Activated CD4-positive, alpha-beta memory T cell treated with anti-CD3 and anti-CD28 coated beads for 36 hours (primary cell): ENCODE data around the gene SPTBN1. TPM values are rescaled to one million over a fixed set of nuclear protein-coding genes. Genes with fewer than 3 reads are reported as not detected.

Experiments
- CTCF ChIA-PET: fragments of 350-600 bp; sonication (Branson Sonifier 250); formaldehyde crosslinking; loops from one replicate; lab custom pipeline; 2021; ENCODE audit warnings: antibody characterized with exemption, inconsistent platforms; lab: Charles Lee
- POLR2A ChIA-PET: fragments of 350-600 bp; sonication (Branson Sonifier 250); formaldehyde crosslinking; loops from one replicate; lab custom pipeline; 2021; ENCODE audit warnings: antibody characterized with exemption; lab: Charles Lee
- DNase-seq: peaks from one replicate; pipeline ENCODE4 v3.0.0-alpha.2; 2020
- H3K27ac Mint-ChIP-seq: one replicate; pipeline ENCODE4 v1.8.0; 2021; ENCODE audit warnings: mixed read lengths
- H3K27me3 Mint-ChIP-seq: one replicate; pipeline ENCODE4 v1.8.0; 2021; ENCODE audit warnings: mixed read lengths
- H3K36me3 Mint-ChIP-seq: one replicate; pipeline ENCODE4 v1.8.0; 2021; ENCODE audit warnings: mixed read lengths
- H3K4me1 Mint-ChIP-seq: one replicate; pipeline ENCODE4 v1.8.0; 2021; ENCODE audit warnings: low read depth, mixed read lengths
- H3K4me3 Mint-ChIP-seq: one replicate; pipeline ENCODE4 v1.8.0; 2021; ENCODE audit warnings: mild to moderate bottlenecking, mixed read lengths
- H3K9me3 Mint-ChIP-seq: one replicate; pipeline ENCODE4 v1.8.0; 2021; ENCODE audit warnings: mixed read lengths
- intact Hi-C: fragments of 100-400 bp; cut with micrococcal nuclease; formaldehyde crosslinking; loops from one replicate; pipeline ENCODE4 v1.15.1; 2023
- total RNA-seq, 2 experiments: library from RNA; stranded (reverse); gene quantifications; one replicate each; pipeline ENCODE4 v1.2.3, GENCODE V29; 2021

Gene SPTBN1
- total RNA-seq, 2 experiments from 2014 or later = 67.5 to 68.1 TPM

DNA sequence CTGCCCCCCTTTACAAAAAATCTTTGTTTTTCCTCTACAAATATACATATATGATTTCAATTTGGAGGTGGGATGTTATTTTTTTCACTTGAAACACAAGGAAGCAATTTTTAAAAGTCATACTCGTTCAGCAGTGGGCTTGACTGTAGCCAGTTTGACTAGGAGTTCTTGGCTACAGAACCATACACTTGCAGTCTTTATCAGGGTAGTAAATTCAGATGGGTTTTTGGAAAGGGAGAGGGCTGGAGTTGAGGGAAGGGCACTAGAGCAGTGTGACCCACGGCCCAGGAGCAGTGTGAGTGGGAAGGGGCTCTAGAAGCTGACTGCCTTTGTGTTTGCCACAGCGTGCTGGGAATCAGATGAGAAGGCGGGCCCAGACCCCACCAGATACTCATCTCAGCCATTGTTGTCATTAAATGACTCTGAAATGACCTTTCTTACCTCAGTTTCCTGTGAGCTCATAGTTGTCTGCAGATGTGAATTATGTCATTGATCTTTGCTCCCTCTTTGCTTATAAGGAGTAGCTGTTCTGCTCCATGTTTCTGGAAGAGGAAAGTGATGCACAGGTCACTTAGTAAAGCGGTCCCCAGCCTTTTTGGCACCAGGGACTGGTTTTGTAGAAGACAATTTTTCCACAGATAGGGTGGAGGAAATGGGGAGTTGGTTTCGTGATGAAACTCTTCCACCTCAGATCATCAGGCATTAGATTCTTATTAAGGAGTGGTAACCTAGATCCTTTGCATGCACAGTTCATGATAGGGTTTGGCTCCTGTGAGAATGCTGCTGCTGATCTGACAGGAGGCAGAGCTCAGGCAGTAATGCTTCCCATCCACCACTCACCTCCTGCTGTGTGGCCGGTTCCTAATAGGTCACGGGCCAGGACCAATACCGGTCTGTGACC is 116.8 kb downstream of the SPTBN1 start:
- POLR2A ChIA-PET = interaction anchor here (0.6 to 9.1 kb wide), 7 partner anchors 9 to 150 kb away, joined by 3 to 113 read pairs (median 4); no protein-coding TSS in a partner anchor
- peak; percentile 82 for DNase-seq

DNA sequence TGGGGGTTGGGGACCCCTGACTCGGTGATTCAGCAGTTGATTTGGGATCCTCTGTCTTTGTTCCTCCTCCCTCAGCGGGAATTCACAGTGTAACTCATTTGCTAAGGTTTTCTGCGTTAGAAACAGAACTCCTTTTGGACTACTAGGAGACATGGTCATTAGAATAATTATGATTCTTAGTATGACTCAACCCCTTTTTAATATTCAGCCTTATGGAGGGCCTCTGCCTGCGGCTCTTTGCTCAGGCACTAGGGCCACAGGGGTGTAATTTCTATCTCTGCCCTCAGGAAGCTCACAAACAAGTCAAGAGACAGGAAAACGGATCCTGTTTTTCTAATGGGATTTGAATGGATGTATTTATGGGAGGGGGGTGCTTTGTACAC is 117.4 kb downstream of the SPTBN1 start:
- no peak overlapping the region for H3K4me3 Mint-ChIP-seq
- peaks cover 95% of the 10 kb centered on the region for H3K4me1 Mint-ChIP-seq

More for the DNA sequence above, 116.8 kb downstream of the SPTBN1 start:
- Mint-ChIP-seq H3K36me3 (peaks cover 8% of the 10 kb centered on the region), H3K9me3 (no peaks in the 10 kb centered on the region), H3K4me1 (peaks cover 93% of the 10 kb centered on the region), H3K4me3 (peak overlapping the region; percentile 40), H3K27ac (peak overlapping the region; percentile 96), H3K27me3 (no peaks in the 10 kb centered on the region)
- intact Hi-C loops = loop anchor here (5.0 to 10.0 kb wide), 8 partner anchors 51 to 1044 kb away; partner anchors contain the start of genes ASB3, CLHC1, ERLEC1 and PPP4R3B
- CTCF ChIA-PET = interaction anchor here (0.6 to 6.2 kb wide), 4 partner anchors 14 to 478 kb away, joined by 3 to 37 read pairs (median 5); partner anchors contain the start of gene RTN4

GRCh38 chr2:54574107-54574859 is 118.2 kb downstream of the SPTBN1 start:
- ChIA-PET POLR2A (interaction anchor here (0.7 to 9.1 kb wide), 4 partner anchors 15 to 24 kb away, joined by 3 to 113 read pairs (median 4); no protein-coding TSS in a partner anchor), CTCF (interaction anchor here (1.0 to 3.8 kb wide), 2 partner anchors 15 to 29 kb away, joined by 3 to 21 read pairs; no protein-coding TSS in a partner anchor)
- H3K9me3 Mint-ChIP-seq = no peaks in the 10 kb centered on the region
- H3K36me3 Mint-ChIP-seq = peaks cover 8% of the 10 kb centered on the region
- intact Hi-C loops = loop anchor here (1.0 to 10.0 kb wide), 13 partner anchors 15 to 1043 kb away; partner anchors contain the start of genes ASB3, CLHC1, EML6 and ERLEC1
- H3K27ac Mint-ChIP-seq = peak overlapping the region; percentile 96
- peak; percentile 87 for DNase-seq
- H3K27me3 Mint-ChIP-seq = no peaks in the 10 kb centered on the region
- H3K4me1 Mint-ChIP-seq = peaks cover 95% of the 10 kb centered on the region
- H3K4me3 Mint-ChIP-seq = peak overlapping the region; percentile 30

More for the DNA sequence above, 117.4 kb downstream of the SPTBN1 start:
- Mint-ChIP-seq H3K27me3 (no peaks in the 10 kb centered on the region), H3K9me3 (no peaks in the 10 kb centered on the region), H3K36me3 (peaks cover 8% of the 10 kb centered on the region), H3K27ac (peak overlapping the region; percentile 96)
- POLR2A ChIA-PET = interaction anchor here (0.6 to 9.1 kb wide), 5 partner anchors 8 to 149 kb away, joined by 3 to 113 read pairs (median 4); no protein-coding TSS in a partner anchor
- CTCF ChIA-PET = interaction anchor here (0.6 to 6.2 kb wide), 3 partner anchors 15 to 477 kb away, joined by 3 to 37 read pairs (median 4); partner anchors contain the start of gene RTN4
- DNase-seq = no peak
- intact Hi-C loops = loop anchor here (5.0 to 10.0 kb wide), 8 partner anchors 51 to 1044 kb away; partner anchors contain the start of genes ASB3, CLHC1, ERLEC1 and PPP4R3B

GRCh38 chr2:54574860-54575247 is 118.7 kb downstream of the SPTBN1 start:
- ChIA-PET POLR2A (interaction anchor here (0.7 to 9.1 kb wide), 6 partner anchors 16 to 31 kb away, joined by 3 to 113 read pairs (median 4); no protein-coding TSS in a partner anchor), CTCF (interaction anchor here (0.7 to 3.8 kb wide), 3 partner anchors 15 to 130 kb away, joined by 3 to 21 read pairs (median 3); no protein-coding TSS in a partner anchor)
- intact Hi-C loops = loop anchor here (1.0 to 10.0 kb wide), 13 partner anchors 14 to 1042 kb away; partner anchors contain the start of genes ASB3, CLHC1, EML6 and ERLEC1
- DNase-seq = no peak
- Mint-ChIP-seq H3K4me1 (peaks cover 95% of the 10 kb centered on the region), H3K9me3 (no peaks in the 10 kb centered on the region), H3K4me3 (peak overlapping the region; percentile 30), H3K27me3 (no peaks in the 10 kb centered on the region), H3K27ac (peak overlapping the region; percentile 96), H3K36me3 (peaks cover 8% of the 10 kb centered on the region)

- Mint-ChIP-seq H3K4me3 (peak overlapping the region; percentile 1), H3K9me3 (no peaks in the 10 kb centered on the region), H3K27ac (peak overlapping the region; percentile 96), H3K4me1 (peaks cover 95% of the 10 kb centered on the region), H3K36me3 (peaks cover 8% of the 10 kb centered on the region), H3K27me3 (no peaks in the 10 kb centered on the region)
- ChIA-PET POLR2A (interaction anchor here (1.0 to 9.1 kb wide), 5 partner anchors 11 to 521 kb away, joined by 3 to 113 read pairs (median 5); no protein-coding TSS in a partner anchor), CTCF (interaction anchor here (0.7 to 3.8 kb wide), 2 partner anchors 16 to 129 kb away, joined by 3 to 21 read pairs; no protein-coding TSS in a partner anchor)
- DNase-seq = peak; percentile 62
- intact Hi-C loops = loop anchor here (2.0 to 10.0 kb wide), 3 partner anchors 59 to 791 kb away; partner anchors contain the start of genes ASB3 and ERLEC1
These were observed 119.3 kb downstream of the SPTBN1 start for GRCh38 chr2:54575379-54575888.

- ChIA-PET POLR2A (interaction anchor here (9.1 kb wide), 1 partner anchor 18 kb away, joined by 113 read pairs; no protein-coding TSS in a partner anchor), CTCF (interaction anchor here (3.8 kb wide), 1 partner anchor 18 kb away, joined by 21 read pairs; no protein-coding TSS in a partner anchor)
- peaks cover 92% of the 10 kb centered on the region for H3K4me1 Mint-ChIP-seq
- no peaks in the 10 kb centered on the region for H3K9me3 Mint-ChIP-seq
- intact Hi-C loops = loop anchor here (10.0 kb wide), 2 partner anchors 558 to 792 kb away; partner anchors contain the start of genes ASB3 and ERLEC1
- H3K36me3 Mint-ChIP-seq = peaks cover 8% of the 10 kb centered on the region
- H3K4me3 Mint-ChIP-seq = no peak overlapping the region
- no peaks in the 10 kb centered on the region for H3K27me3 Mint-ChIP-seq
- DNase-seq = no peak
- peak overlapping the region; percentile 71 for H3K27ac Mint-ChIP-seq
These were observed 120.9 kb downstream of the SPTBN1 start for GRCh38 chr2:54577035-54577434.

DNA sequence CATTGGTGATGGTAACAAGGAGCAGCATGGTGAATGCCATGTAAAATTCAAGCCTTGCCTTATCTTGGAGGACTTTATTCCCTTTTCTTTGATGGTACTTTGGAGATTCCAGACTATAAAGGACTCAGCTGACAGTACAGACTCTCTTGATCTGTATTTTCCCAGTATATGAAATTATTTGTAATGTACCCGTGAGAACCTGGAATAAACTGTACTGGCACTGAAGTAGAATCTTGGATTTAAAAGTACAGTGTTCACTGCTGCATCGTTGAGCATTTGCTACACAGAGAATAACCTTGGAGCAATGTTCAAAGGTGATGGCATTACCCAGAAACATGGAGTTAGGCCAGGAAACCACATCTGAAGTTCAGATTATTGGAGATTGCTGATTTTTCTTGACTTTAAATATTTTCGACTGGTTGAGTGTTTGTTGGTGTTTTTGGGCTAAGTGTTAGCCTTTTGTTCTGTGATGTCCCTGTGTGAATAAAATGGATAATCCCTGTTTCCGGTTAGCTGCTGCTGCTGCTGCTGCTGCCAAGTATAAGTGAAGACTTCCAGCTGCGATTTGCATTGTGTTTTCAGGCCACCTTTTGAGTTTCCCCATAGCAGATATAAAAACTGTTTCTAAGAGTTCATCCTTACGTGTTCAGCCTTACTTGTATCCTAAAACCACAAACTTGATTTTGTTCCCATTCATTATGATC is 122.0 kb downstream of the SPTBN1 start:
- intact Hi-C loops = loop anchor here (10.0 kb wide), 2 partner anchors 557 to 793 kb away; partner anchors contain the start of genes ASB3 and ERLEC1
- Mint-ChIP-seq H3K36me3 (peaks cover 8% of the 10 kb centered on the region), H3K9me3 (no peaks in the 10 kb centered on the region), H3K4me1 (peaks cover 92% of the 10 kb centered on the region), H3K4me3 (no peak overlapping the region), H3K27me3 (no peaks in the 10 kb centered on the region), H3K27ac (peak overlapping the region; percentile 28)
- ChIA-PET POLR2A (no interaction called here), CTCF (interaction anchor here (1.9 kb wide), 1 partner anchor 53 kb away, joined by 7 read pairs; no protein-coding TSS in a partner anchor)
- no peak for DNase-seq

DNA sequence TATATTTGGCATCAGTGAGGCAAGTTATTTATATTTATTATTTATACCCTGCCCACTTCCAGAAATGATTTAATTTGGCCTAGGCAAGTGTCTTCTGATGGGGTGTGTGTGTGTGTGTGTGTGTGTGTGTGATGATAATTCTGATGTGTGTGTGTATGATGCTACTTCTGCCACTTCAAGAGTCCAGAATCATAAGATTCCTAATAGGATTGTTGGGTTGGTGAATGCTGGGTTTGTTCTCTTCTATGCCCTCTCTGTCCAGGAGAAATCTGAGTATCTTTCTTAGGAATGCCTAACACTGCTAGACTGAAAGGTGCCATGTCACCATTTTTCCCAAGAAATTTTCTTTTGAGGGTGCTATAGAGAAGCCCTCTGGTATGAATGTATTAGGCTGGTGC is 122.5 kb downstream of the SPTBN1 start:
- intact Hi-C loops = loop anchor here (10.0 kb wide), 2 partner anchors 556 to 794 kb away; partner anchors contain the start of genes ASB3 and ERLEC1
- no peak overlapping the region for H3K4me3 Mint-ChIP-seq
- CTCF ChIA-PET = interaction anchor here (1.9 kb wide), 1 partner anchor 54 kb away, joined by 7 read pairs; no protein-coding TSS in a partner anchor

DNA sequence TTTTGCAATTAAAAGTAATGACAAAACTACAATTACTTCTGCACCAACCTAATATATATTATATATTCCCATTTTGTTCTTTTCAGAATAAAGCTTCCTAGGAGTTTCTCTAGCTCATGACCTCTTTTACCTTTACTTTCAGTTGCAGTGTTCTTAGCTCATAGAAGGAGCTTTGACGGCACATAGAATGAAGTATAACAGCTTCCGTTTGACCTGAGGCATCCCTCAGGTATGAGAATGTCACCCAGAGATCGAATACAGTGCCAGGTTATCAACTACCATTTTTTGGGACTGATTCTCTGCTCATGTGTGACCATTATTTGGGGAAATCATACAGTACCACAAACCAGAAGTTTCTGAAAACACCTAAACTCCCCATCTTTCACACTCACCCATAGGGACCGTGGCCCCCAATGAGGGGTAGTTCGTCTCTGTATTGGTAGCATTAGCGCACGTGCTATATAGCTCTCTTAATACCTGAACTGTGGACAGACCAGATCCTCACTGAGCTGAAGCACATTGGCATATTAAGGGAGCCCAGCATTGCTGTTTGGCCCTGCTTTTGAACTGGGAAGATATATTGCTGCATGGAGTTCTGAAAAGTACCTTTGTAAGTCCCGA is 123.0 kb downstream of the SPTBN1 start:
- Mint-ChIP-seq H3K27me3 (no peaks in the 10 kb centered on the region), H3K9me3 (no peaks in the 10 kb centered on the region), H3K4me1 (peaks cover 90% of the 10 kb centered on the region), H3K36me3 (peaks cover 8% of the 10 kb centered on the region), H3K4me3 (no peak overlapping the region), H3K27ac (peak overlapping the region; percentile 81)
- intact Hi-C loops = loop anchor here (10.0 kb wide), 2 partner anchors 556 to 794 kb away; partner anchors contain the start of genes ASB3 and ERLEC1
- ChIA-PET CTCF (interaction anchor here (1.1 to 1.9 kb wide), 2 partner anchors 12 to 54 kb away, joined by 3 to 7 read pairs; no protein-coding TSS in a partner anchor), POLR2A (interaction anchor here (1.2 to 3.5 kb wide), 3 partner anchors 10 to 20 kb away, joined by 4 to 25 read pairs (median 6); no protein-coding TSS in a partner anchor)
- DNase-seq = no peak

More for the DNA sequence above, 122.5 kb downstream of the SPTBN1 start:
- Mint-ChIP-seq H3K27me3 (no peaks in the 10 kb centered on the region), H3K27ac (peak overlapping the region; percentile 28), H3K9me3 (no peaks in the 10 kb centered on the region), H3K4me1 (peaks cover 92% of the 10 kb centered on the region), H3K36me3 (peaks cover 8% of the 10 kb centered on the region)
- POLR2A ChIA-PET = interaction anchor here (1.2 to 3.5 kb wide), 2 partner anchors 15 to 19 kb away, joined by 4 to 25 read pairs; no protein-coding TSS in a partner anchor
- no peak for DNase-seq
